K562 (cell line): ENCODE results near the gene ABRAXAS1. TPM values are rescaled to one million over a fixed set of nuclear protein-coding genes. Genes with fewer than 3 reads are reported as not detected.

Experiments
- E2F8 ChIP-seq: fragments of 450-650 bp; IDR thresholded peaks from 2 replicates; pipeline ENCODE4 v1.7.1; 2018; ENCODE audit warnings: mild to moderate bottlenecking, low read depth; ENCODE audit not compliant: partially characterized antibody
- ETV6 ChIP-seq, 3 experiments: fragments of 150-350 bp in 1 of 3; sonication (generic) in 1 of 3; formaldehyde crosslinking in 1 of 3; IDR thresholded peaks; 2 replicates each; pipeline versions ENCODE4 v1.6.1 to v1.8.0; 2014 to 2022; ENCODE audit warnings: borderline replicate concordance in 2 of 3, low read depth in 2 of 3, antibody characterized with exemption in 1 of 3, low read length in 1 of 3, mild to moderate bottlenecking in 1 of 3, missing genetic modification reagents in 1 of 3
- FOXK2 ChIP-seq, 2 experiments: fragments of 450-650 bp; IDR thresholded peaks in 1 of 2; conservative IDR thresholded peaks in 1 of 2; 2 replicates each; pipeline ENCODE4 v1.6.1; 2016; ENCODE audit warnings: low read depth in 2 of 2, mild to moderate bottlenecking in 1 of 2
- GATAD2A ChIP-seq: fragments of 450-650 bp; IDR thresholded peaks from 2 replicates; pipeline ENCODE4 v1.6.1; 2017
- KDM4B ChIP-seq, 2 experiments: fragments of 450-650 bp in 1 of 2; sonication (generic) in 1 of 2; IDR thresholded peaks; 2 replicates each; pipeline ENCODE4 v1.6.1; 2016 to 2017; ENCODE audit warnings: borderline replicate concordance in 2 of 2, antibody characterized with exemption in 1 of 2, low read depth in 1 of 2, mild to moderate bottlenecking in 1 of 2
- SPI1 ChIP-seq: IDR thresholded peaks from 2 replicates; pipeline ENCODE4 v1.6.1; 2011; ENCODE audit warnings: low read depth, low read length, control low read depth, borderline replicate concordance
- SRSF7 ChIP-seq: fragments of 200-400 bp; formaldehyde crosslinking; optimal IDR thresholded peaks from 2 replicates; pipeline ENCODE3; 2017; ENCODE audit warnings: mild to moderate bottlenecking, low read depth, low read length
- ZNF239 ChIP-seq: fragments of 250-450 bp; sonication (Bioruptor Pico); IDR thresholded peaks from 2 replicates; pipeline ENCODE4 v1.4.0; 2020; ENCODE audit warnings: mild to moderate bottlenecking
- polyA plus RNA-seq, 8 experiments: library from polyadenylated mRNA; depleted of rRNA in 4 of 8; stranded (reverse) in 5 of 8; unstranded in 3 of 8; fragments of >200 nt; fragmentation: Nextera tagmentation in 2 of 8; fragmentation: Illumina TruSeq in 1 of 8; extraction: Ambion mirVana in 2 of 8; extraction: Trizol in 1 of 8; gene quantifications; 2 replicates each; pipeline versions ENCODE4 v1.2.1 to v1.2.3, GENCODE V29; 2011 to 2014; ENCODE audit warnings: inconsistent platforms in 1 of 8, missing spikeins in 1 of 8
- total RNA-seq, 7 experiments: library from RNA; depleted of rRNA in 6 of 7; stranded (reverse); fragments of >200 nt in 6 of 7; fragmentation: Illumina TruSeq in 2 of 7; extraction: Trizol in 2 of 7; gene quantifications; 2 replicates each; pipeline versions ENCODE4 v1.2.1 to v1.2.3, GENCODE V29; 2011 to 2021; ENCODE audit warnings: low replicate concordance in 1 of 7
- TF ChIP-seq, protein P1 (sequence below): fragments of 450-650 bp; conservative IDR thresholded peaks from 2 replicates; pipeline ENCODE4 v1.6.1; 2016; ENCODE audit warnings: missing genetic modification characterization, low read depth, mild to moderate bottlenecking, control low read depth, missing compliant biosample characterization
- TF ChIP-seq, protein P2 (sequence below): sonication (generic); formaldehyde crosslinking; IDR thresholded peaks from 2 replicates; pipeline ENCODE4 v1.8.1; 2023; ENCODE audit warnings: mild to moderate bottlenecking, missing genetic modification reagents
- TF ChIP-seq, protein P3 (sequence below): fragments of 250-450 bp; sonication (Bioruptor Pico); IDR thresholded peaks from 2 replicates; pipeline ENCODE4 v1.5.0; 2022; ENCODE audit warnings: mild to moderate bottlenecking
- TF ChIP-seq, protein P4 (sequence below): sonication (generic); formaldehyde crosslinking; IDR thresholded peaks from 2 replicates; pipeline ENCODE4 v1.8.0; 2022; ENCODE audit warnings: mild to moderate bottlenecking, missing genetic modification reagents

ABRAXAS1 gene
- total and polyA plus RNA-seq, 9 of the 15 experiments (the other 6 are each of a cell fraction or from before 2014, with no cell fraction given), result 10.8 to 48.3 (median 22.1) TPM

GRCh38 chr4:83455281-83456183, 29.4 kb downstream of the ABRAXAS1 start, which contains the start of the genes HELQ and MRPS18C (continued):
- TF ChIP-seq, protein P1, sequence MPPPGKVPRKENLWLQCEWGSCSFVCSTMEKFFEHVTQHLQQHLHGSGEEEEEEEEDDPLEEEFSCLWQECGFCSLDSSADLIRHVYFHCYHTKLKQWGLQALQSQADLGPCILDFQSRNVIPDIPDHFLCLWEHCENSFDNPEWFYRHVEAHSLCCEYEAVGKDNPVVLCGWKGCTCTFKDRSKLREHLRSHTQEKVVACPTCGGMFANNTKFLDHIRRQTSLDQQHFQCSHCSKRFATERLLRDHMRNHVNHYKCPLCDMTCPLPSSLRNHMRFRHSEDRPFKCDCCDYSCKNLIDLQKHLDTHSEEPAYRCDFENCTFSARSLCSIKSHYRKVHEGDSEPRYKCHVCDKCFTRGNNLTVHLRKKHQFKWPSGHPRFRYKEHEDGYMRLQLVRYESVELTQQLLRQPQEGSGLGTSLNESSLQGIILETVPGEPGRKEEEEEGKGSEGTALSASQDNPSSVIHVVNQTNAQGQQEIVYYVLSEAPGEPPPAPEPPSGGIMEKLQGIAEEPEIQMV (tag), result no peak
- TF ChIP-seq SPI1, result peak; percentile 79
- no peak for TF ChIP-seq SRSF7
- TF ChIP-seq KDM4B (IDR thresholded peaks at IDR 0.05; ENCODE audit: borderline replicate concordance in 2 of 2, low read depth in 1 of 2), result peak in 1 of 2 experiments; percentile 96; a peak in 1 of 4 replicates
- peak; percentile 38 to 46; a peak in 1 of 4 replicates for TF ChIP-seq ETV6 (IDR thresholded peaks at IDR 0.05; ENCODE audit: borderline replicate concordance in 1 of 2, low read depth in 2 of 2, low read length in 1 of 2)
- TF ChIP-seq ETV6 (CRISPR knock-in tag; IDR thresholded peaks at IDR 0.05; ENCODE audit: borderline replicate concordance), result no peak
- peak; percentile 83 to 88 for TF ChIP-seq FOXK2 (conservative IDR thresholded peaks at IDR 0.05 in 1 of 2, IDR thresholded peaks at IDR 0.05 in 1 of 2; ENCODE audit: low read depth in 2 of 2)
- TF ChIP-seq, protein P2, sequence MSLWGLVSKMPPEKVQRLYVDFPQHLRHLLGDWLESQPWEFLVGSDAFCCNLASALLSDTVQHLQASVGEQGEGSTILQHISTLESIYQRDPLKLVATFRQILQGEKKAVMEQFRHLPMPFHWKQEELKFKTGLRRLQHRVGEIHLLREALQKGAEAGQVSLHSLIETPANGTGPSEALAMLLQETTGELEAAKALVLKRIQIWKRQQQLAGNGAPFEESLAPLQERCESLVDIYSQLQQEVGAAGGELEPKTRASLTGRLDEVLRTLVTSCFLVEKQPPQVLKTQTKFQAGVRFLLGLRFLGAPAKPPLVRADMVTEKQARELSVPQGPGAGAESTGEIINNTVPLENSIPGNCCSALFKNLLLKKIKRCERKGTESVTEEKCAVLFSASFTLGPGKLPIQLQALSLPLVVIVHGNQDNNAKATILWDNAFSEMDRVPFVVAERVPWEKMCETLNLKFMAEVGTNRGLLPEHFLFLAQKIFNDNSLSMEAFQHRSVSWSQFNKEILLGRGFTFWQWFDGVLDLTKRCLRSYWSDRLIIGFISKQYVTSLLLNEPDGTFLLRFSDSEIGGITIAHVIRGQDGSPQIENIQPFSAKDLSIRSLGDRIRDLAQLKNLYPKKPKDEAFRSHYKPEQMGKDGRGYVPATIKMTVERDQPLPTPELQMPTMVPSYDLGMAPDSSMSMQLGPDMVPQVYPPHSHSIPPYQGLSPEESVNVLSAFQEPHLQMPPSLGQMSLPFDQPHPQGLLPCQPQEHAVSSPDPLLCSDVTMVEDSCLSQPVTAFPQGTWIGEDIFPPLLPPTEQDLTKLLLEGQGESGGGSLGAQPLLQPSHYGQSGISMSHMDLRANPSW (CRISPR knock-in tag), result no peak; the same call in 1 of the 2 replicates
- TF ChIP-seq, protein P3, sequence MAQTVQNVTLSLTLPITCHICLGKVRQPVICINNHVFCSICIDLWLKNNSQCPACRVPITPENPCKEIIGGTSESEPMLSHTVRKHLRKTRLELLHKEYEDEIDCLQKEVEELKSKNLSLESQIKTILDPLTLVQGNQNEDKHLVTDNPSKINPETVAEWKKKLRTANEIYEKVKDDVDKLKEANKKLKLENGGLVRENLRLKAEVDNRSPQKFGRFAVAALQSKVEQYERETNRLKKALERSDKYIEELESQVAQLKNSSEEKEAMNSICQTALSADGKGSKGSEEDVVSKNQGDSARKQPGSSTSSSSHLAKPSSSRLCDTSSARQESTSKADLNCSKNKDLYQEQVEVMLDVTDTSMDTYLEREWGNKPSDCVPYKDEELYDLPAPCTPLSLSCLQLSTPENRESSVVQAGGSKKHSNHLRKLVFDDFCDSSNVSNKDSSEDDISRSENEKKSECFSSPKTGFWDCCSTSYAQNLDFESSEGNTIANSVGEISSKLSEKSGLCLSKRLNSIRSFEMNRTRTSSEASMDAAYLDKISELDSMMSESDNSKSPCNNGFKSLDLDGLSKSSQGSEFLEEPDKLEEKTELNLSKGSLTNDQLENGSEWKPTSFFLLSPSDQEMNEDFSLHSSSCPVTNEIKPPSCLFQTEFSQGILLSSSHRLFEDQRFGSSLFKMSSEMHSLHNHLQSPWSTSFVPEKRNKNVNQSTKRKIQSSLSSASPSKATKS (CRISPR knock-in tag), result 0 out of 2 replicates have a peak, but pooled peaks have one; percentile 35
- TF ChIP-seq ZNF239, result peak; percentile 22; the same call in 1 of the 2 replicates
- TF ChIP-seq GATAD2A, result peak; percentile 60; the same call in 1 of the 2 replicates
- TF ChIP-seq, protein P4, sequence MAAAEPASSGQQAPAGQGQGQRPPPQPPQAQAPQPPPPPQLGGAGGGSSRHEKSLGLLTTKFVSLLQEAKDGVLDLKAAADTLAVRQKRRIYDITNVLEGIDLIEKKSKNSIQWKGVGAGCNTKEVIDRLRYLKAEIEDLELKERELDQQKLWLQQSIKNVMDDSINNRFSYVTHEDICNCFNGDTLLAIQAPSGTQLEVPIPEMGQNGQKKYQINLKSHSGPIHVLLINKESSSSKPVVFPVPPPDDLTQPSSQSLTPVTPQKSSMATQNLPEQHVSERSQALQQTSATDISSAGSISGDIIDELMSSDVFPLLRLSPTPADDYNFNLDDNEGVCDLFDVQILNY (CRISPR knock-in tag), result 0 out of 2 replicates have a peak, but pooled peaks have one; percentile 75
- peak; percentile 94 for TF ChIP-seq E2F8
